GM06990 (cell line): Measurements from ENCODE around the gene PRKRA.

ENCODE experiments used
- DNase-seq: peaks from one replicate; pipeline ENCODE4 v3.0.0-alpha.2; 2011; ENCODE audit not compliant: insufficient read length; ENCODE audit errors: extremely low read depth
- H3K27me3 ChIP-seq: replicated peaks from 2 replicates; pipeline ENCODE4 v1.6.0; 2011; ENCODE audit warnings: low read length; ENCODE audit not compliant: control insufficient read depth, insufficient read depth
- H3K36me3 ChIP-seq: 2 replicates; pipeline ENCODE4 v1.5.1; 2011; ENCODE audit warnings: low read length; ENCODE audit not compliant: control insufficient read depth, insufficient read depth
- H3K4me3 ChIP-seq: replicated peaks from 2 replicates; pipeline ENCODE4 v1.5.1; 2011; ENCODE audit warnings: low read depth, mild to moderate bottlenecking, control low read depth, low read length
- TF ChIP-seq, protein P1 (sequence below): IDR thresholded peaks from 2 replicates; pipeline ENCODE4 v1.5.1; 2011; ENCODE audit warnings: low read length, control low read depth, mild to moderate bottlenecking, inconsistent platforms; ENCODE audit not compliant: insufficient read depth, poor library complexity, severe bottlenecking

PRKRA gene

DNA sequence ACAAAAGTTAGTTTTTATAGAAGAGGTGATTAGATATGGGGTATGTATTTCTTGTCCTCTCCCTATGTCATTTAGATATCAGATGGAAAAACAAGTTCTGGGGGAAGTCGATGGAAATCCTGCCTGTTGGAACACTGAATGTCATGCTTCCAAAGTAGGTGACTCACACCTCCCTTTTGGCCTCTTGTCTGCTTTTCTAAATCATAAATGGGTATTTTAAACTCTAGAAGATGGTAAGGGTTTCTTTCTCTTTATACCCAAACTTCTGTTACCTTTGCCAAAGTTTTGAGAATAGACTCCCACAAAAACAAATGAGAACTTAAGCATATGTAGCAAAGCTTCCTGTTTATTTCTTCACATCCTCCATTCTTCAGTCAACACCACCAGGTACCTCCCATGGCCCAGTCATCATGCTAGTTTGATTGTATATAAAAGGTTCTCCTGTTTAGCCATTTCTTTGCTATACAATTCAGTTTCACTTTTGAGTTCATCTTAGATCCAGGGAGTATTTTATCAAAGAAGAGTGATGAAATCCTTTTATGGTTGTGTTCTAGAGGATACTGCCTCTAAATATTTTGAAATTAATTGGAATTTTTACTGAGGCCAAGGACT, 63.9 kb downstream of the PRKRA start:
- DNase-seq: no peak
- H3K36me3 ChIP-seq: no peaks in the 10 kb centered on the region
- TF ChIP-seq, protein P1, sequence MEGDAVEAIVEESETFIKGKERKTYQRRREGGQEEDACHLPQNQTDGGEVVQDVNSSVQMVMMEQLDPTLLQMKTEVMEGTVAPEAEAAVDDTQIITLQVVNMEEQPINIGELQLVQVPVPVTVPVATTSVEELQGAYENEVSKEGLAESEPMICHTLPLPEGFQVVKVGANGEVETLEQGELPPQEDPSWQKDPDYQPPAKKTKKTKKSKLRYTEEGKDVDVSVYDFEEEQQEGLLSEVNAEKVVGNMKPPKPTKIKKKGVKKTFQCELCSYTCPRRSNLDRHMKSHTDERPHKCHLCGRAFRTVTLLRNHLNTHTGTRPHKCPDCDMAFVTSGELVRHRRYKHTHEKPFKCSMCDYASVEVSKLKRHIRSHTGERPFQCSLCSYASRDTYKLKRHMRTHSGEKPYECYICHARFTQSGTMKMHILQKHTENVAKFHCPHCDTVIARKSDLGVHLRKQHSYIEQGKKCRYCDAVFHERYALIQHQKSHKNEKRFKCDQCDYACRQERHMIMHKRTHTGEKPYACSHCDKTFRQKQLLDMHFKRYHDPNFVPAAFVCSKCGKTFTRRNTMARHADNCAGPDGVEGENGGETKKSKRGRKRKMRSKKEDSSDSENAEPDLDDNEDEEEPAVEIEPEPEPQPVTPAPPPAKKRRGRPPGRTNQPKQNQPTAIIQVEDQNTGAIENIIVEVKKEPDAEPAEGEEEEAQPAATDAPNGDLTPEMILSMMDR: no peak

DNA sequence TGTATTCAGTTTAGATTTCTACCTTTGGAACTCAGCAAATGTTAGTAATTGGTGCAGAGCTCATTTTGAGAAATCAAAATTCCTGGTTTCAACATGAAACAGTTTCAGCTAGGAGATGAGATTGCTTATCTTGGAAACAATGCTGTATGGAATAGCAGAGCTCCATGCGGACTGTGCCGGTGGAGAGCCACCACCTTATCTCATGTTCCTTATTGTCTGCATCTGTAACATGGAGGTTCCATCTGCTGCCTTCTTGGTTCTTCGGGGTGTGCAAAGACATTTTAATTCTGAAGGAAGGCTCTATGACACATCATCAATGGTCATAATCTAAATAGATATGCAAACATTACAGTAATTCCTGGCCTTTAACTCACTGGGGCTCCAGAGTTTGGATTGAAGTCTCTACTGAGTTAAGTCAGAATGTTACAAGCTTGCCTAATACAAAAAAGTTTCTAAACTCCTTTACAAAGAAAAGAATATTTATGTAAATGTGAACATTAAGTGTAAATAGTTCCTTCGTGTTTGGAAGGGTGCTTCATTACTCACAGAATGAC, 65.3 kb downstream of the PRKRA start:
- no peak for DNase-seq
- H3K36me3 ChIP-seq: no peaks in the 10 kb centered on the region
- TF ChIP-seq, protein P1: no peak
- no peak overlapping the region for H3K4me3 ChIP-seq
- H3K27me3 ChIP-seq: no peaks in the 10 kb centered on the region; the same call in 1 of the 2 replicates

More for the DNA sequence above, 63.9 kb downstream of the PRKRA start:
- Histone ChIP-seq H3K27me3 (no peaks in the 10 kb centered on the region; the same call in 1 of the 2 replicates), H3K4me3 (no peak overlapping the region)

DNA sequence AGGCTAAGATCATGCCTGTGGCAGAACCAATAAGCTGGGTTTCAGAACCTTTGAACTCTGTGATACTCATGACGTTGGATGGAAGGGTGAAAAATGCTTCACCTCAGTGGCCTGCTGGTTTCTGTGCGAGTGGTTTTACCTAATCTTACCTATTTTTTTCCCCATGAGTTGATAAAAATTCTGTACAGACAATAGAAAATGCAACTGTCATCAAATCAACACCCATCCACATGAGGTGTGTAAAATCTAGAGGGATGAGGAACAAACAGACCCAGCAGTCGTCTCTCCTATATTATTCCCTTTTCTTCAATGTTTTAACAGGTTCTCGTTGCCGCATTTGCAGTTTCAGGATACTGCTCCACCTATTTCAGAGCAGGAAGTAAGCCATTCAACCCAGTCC, 67.3 kb downstream of the PRKRA start:
- H3K36me3 ChIP-seq: no peaks in the 10 kb centered on the region
- H3K27me3 ChIP-seq: no peaks in the 10 kb centered on the region; the same call in 1 of the 2 replicates
- no peak for DNase-seq
- TF ChIP-seq, protein P1: no peak
- H3K4me3 ChIP-seq: no peak overlapping the region
